ENCODE data around the gene SLC35B2.

Gene SLC35B2

GRCh38 chr6:44256775-44257024, 628 bp downstream of the SLC35B2 start:
- TF ChIP-seq OVOL3 (tag by site-specific recombination; IDR thresholded peaks at IDR 0.05) = no peak
- 0 out of 2 replicates have a peak, but pooled peaks have one; percentile 38 for TF ChIP-seq ZNF366 (tag by site-specific recombination; conservative IDR thresholded peaks at IDR 0.05)
- no peak for TF ChIP-seq ZNF26 (tag by site-specific recombination; IDR thresholded peaks at IDR 0.05)
- no peak for TF ChIP-seq SP3 (tag by site-specific recombination; IDR thresholded peaks at IDR 0.05)
- no peak for TF ChIP-seq ZNF639 (tag by site-specific recombination; IDR thresholded peaks at IDR 0.05)
- TF ChIP-seq, protein P1, sequence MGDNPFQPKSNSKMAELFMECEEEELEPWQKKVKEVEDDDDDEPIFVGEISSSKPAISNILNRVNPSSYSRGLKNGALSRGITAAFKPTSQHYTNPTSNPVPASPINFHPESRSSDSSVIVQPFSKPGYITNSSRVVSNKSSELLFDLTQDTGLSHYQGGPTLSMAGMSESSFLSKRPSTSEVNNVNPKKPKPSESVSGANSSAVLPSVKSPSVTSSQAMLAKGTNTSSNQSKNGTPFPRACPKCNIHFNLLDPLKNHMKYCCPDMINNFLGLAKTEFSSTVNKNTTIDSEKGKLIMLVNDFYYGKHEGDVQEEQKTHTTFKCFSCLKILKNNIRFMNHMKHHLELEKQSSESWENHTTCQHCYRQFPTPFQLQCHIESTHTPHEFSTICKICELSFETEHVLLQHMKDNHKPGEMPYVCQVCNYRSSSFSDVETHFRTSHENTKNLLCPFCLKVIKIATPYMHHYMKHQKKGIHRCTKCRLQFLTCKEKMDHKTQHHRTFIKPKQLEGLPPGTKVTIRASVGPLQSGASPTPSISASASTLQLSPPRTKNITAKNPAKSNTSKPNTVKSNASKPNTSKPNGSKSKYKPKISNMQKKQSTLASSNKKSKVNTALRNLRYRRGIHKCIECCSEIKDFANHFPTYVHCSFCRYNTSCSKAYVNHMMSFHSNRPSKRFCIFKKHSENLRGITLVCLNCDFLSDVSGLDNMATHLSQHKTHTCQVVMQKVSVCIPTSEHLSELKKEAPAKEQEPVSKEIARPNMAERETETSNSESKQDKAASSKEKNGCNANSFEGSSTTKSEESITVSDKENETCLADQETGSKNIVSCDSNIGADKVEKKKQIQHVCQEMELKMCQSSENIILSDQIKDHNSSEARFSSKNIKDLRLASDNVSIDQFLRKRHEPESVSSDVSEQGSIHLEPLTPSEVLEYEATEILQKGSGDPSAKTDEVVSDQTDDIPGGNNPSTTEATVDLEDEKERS (tag by site-specific recombination; IDR thresholded peaks at IDR 0.05) = no peak
- TF ChIP-seq BCL11B (tag by site-specific recombination; IDR thresholded peaks at IDR 0.05; ENCODE audit: low read depth) = no peak
- TF ChIP-seq ZNF510 (tag by site-specific recombination; IDR thresholded peaks at IDR 0.05; ENCODE audit: insufficient replicate concordance) = no peak
- no peak for TF ChIP-seq RBAK (tag by site-specific recombination; IDR thresholded peaks at IDR 0.05)
- no peak for TF ChIP-seq ZNF121 (tag by site-specific recombination; IDR thresholded peaks at IDR 0.05)
- TF ChIP-seq ZNF214 (tag by site-specific recombination; IDR thresholded peaks at IDR 0.05; ENCODE audit: borderline replicate concordance) = no peak
- TF ChIP-seq ZBTB8A (tag by site-specific recombination; IDR thresholded peaks at IDR 0.05) = peak; percentile 47; the same call in 1 of the 2 replicates
- no peak for TF ChIP-seq ZNF350 (tag by site-specific recombination; IDR thresholded peaks at IDR 0.05)
- no peak for TF ChIP-seq ZNF391 (tag by site-specific recombination; IDR thresholded peaks at IDR 0.05; ENCODE audit: borderline replicate concordance, low read depth)
- TF ChIP-seq ZIC2 (tag by site-specific recombination; IDR thresholded peaks at IDR 0.05) = no peak
- no peak for TF ChIP-seq ZBTB26 (tag by site-specific recombination; optimal IDR thresholded peaks at IDR 0.05)
- TF ChIP-seq EGR2 (tag by site-specific recombination; IDR thresholded peaks at IDR 0.05; ENCODE audit: low read depth) = no peak
- TF ChIP-seq ZNF16 (tag by site-specific recombination; IDR thresholded peaks at IDR 0.05; ENCODE audit: low read depth) = no peak
- ChIA-PET CTCF (interaction anchor here (0.6 to 3.2 kb wide), 39 partner anchors 8 to 1212 kb away, joined by 3 to 36 read pairs (median 5); partner anchors contain the start of genes AARS2 and HSP90AB1), POLR2A (interaction anchor here (0.6 to 3.7 kb wide), 21 partner anchors 10 to 650 kb away, joined by 3 to 131 read pairs (median 4); partner anchors contain the start of genes AARS2, HSP90AB1 and SLC29A1)
- Histone ChIP-seq H3K36me3 (ENCODE audit: control insufficient read depth in 2 of 2, insufficient read depth in 1 of 2, low read length in 2 of 2) (peaks cover 10 to 67% of the 10 kb centered on the region in 2 experiments; a peak in 2 of 3 replicates), H3K4me1 (ENCODE audit: control insufficient read depth, insufficient read depth, low read length) (no peaks in the 10 kb centered on the region), H3K4me3 (ENCODE audit: low read depth, low read length) (peak overlapping the region; percentile 82), H3K27ac (ENCODE audit: extremely low read depth, low read depth, low read length) (peak overlapping the region; percentile 65; the same call in 1 of the 2 replicates), H3K9me3 (ENCODE audit: control insufficient read depth, insufficient read depth, low read depth, low read length) (no peaks in the 10 kb centered on the region)

Data from HEK293 (cell line).